Endothelial cell of umbilical vein (primary cell): ENCODE results near the gene HTRA1. TPM values are rescaled to one million over a fixed set of nuclear protein-coding genes. Genes with fewer than 3 reads are reported as not detected.

ENCODE experiments used
- BruUV-seq: library from RNA; stranded (reverse); fragments of 400-500 nt; replicated peaks from 2 replicates; lab custom pipeline; 2021; lab: Mats Ljungman, UMichigan
- CTCF ChIA-PET: fragments of 300-600, 350-600 bp; sonication (Branson Sonifier 250); formaldehyde crosslinking; loops from one replicate; lab custom pipeline; 2021; ENCODE audit warnings: antibody characterized with exemption, inconsistent platforms; lab: Charles Lee
- POLR2A ChIA-PET: fragments of 300-600, 350-600 bp; sonication (Branson Sonifier 250); formaldehyde crosslinking; loops from one replicate; lab custom pipeline; 2021; ENCODE audit warnings: antibody characterized with exemption, inconsistent platforms; lab: Charles Lee
- DNase-seq: peaks from one replicate; pipeline ENCODE4 v3.0.0-alpha.2; 2011; ENCODE audit warnings: low read depth, low spot score
- FAIRE-seq: peaks from 2 replicates; lab custom pipeline; 2011; peaks lifted over from hg19 to GRCh38; lab: Jason Lieb, UNC
- H2AFZ ChIP-seq: 2 replicates; pipeline ENCODE4 v1.6.0; 2012; ENCODE audit warnings: low read depth, low read length, control low read depth, inconsistent platforms
- H3K27ac ChIP-seq: 2 replicates; pipeline ENCODE4 v1.5.1; 2011; ENCODE audit warnings: low read depth, mild to moderate bottlenecking, control low read depth, low read length, moderate library complexity; ENCODE audit not compliant: insufficient read depth
- H3K27me3 ChIP-seq, 2 experiments: 2 replicates each; pipeline versions ENCODE4 v1.6.0 to v1.6.1; 2011; ENCODE audit warnings: low read length in 2 of 2, mixed read lengths in 1 of 2; ENCODE audit not compliant: control insufficient read depth in 2 of 2, insufficient read depth in 2 of 2
- H3K36me3 ChIP-seq, 2 experiments: 2 replicates in 1 of 2; 3 replicates in 1 of 2; pipeline ENCODE4 v1.5.1; 2011; ENCODE audit warnings: low read length in 2 of 2, mild to moderate bottlenecking in 1 of 2, moderate library complexity in 1 of 2; ENCODE audit not compliant: control insufficient read depth in 2 of 2, insufficient read depth in 2 of 2; ENCODE audit errors: extremely low read depth in 1 of 2
- H3K4me1 ChIP-seq: 3 replicates; pipeline ENCODE4 v1.5.1; 2011; ENCODE audit warnings: mild to moderate bottlenecking, low read length; ENCODE audit not compliant: control insufficient read depth, insufficient read depth; ENCODE audit errors: extremely low read depth
- H3K4me2 ChIP-seq: 2 replicates; pipeline ENCODE4 v1.6.1; 2011; ENCODE audit warnings: low read length, control low read depth, mixed read lengths; ENCODE audit not compliant: insufficient read depth
- H3K4me3 ChIP-seq, 3 experiments: fragments of 200-600 bp in 1 of 3; sonication (generic), shearing (Covaris generic) in 1 of 3; replicated peaks in 1 of 3; 2 replicates each; pipeline ENCODE4 v1.5.1; 2011 to 2016; ENCODE audit warnings: control low read depth in 3 of 3, low read length in 3 of 3, mild to moderate bottlenecking in 2 of 3, inconsistent platforms in 1 of 3, low read depth in 1 of 3, moderate library complexity in 1 of 3; ENCODE audit not compliant: insufficient read depth in 1 of 3
- H3K79me2 ChIP-seq: 2 replicates; pipeline ENCODE4 v1.6.0; 2012; ENCODE audit warnings: low read length, inconsistent platforms; ENCODE audit not compliant: control insufficient read depth, insufficient read depth
- H3K9ac ChIP-seq: replicated peaks from 2 replicates; pipeline ENCODE3; 2011; ENCODE audit warnings: low read length, control low read depth; ENCODE audit not compliant: insufficient read depth; ENCODE audit errors: extremely low read depth
- H3K9me1 ChIP-seq: replicated peaks from 3 replicates; pipeline ENCODE4 v1.6.0; 2011; ENCODE audit warnings: mild to moderate bottlenecking, low read length; ENCODE audit not compliant: control insufficient read depth, insufficient read depth; ENCODE audit errors: extremely low read depth
- H3K9me3 ChIP-seq: replicated peaks from 2 replicates; pipeline ENCODE4 v1.5.1; 2012; ENCODE audit warnings: low read length, inconsistent platforms; ENCODE audit not compliant: control insufficient read depth, insufficient read depth
- H4K20me1 ChIP-seq: replicated peaks from 2 replicates; pipeline ENCODE3; 2011; ENCODE audit warnings: mild to moderate bottlenecking, low read length; ENCODE audit not compliant: control insufficient read depth, insufficient read depth; ENCODE audit errors: extremely low read depth
- EZH2 ChIP-seq: IDR thresholded peaks from 2 replicates; pipeline ENCODE4 v1.6.1; 2012; ENCODE audit warnings: borderline replicate concordance, low read depth, mild to moderate bottlenecking, moderate library complexity, low read length, inconsistent platforms; ENCODE audit not compliant: severe bottlenecking
- FOS ChIP-seq: IDR thresholded peaks from 2 replicates; pipeline ENCODE4 v1.6.1; 2011; ENCODE audit warnings: mild to moderate bottlenecking, low read length, moderate library complexity, borderline replicate concordance; ENCODE audit not compliant: insufficient read depth
- GATA2 ChIP-seq: IDR thresholded peaks from 2 replicates; pipeline ENCODE4 v1.7.0; 2011; ENCODE audit warnings: low read depth, mild to moderate bottlenecking, moderate library complexity, mixed read lengths, low read length; ENCODE audit not compliant: insufficient read length, insufficient read depth
- JUN ChIP-seq: IDR thresholded peaks from 2 replicates; pipeline ENCODE4 v1.6.1; 2011; ENCODE audit warnings: borderline replicate concordance, low read depth; ENCODE audit not compliant: insufficient read length, insufficient read depth
- MAX ChIP-seq: IDR thresholded peaks from 2 replicates; pipeline ENCODE4 v1.6.1; 2011; ENCODE audit not compliant: insufficient read depth, insufficient read length
- MYC ChIP-seq: IDR thresholded peaks from one replicate; pipeline ENCODE4 v1.6.1; 2011; ENCODE audit warnings: mild to moderate bottlenecking, low read depth, low read length
- POLR2A ChIP-seq: IDR thresholded peaks from 2 replicates; pipeline ENCODE4 v1.6.1; 2012; ENCODE audit warnings: low read depth, mild to moderate bottlenecking, control low read depth, low read length
- POLR2AphosphoS5 ChIP-seq: IDR thresholded peaks from 2 replicates; pipeline ENCODE4 v1.6.1; 2012; ENCODE audit warnings: low read depth, mild to moderate bottlenecking, control low read depth, low read length, moderate library complexity; ENCODE audit not compliant: insufficient read depth
- dilution Hi-C: fragments of 300-500 bp; cut with MboI; formaldehyde crosslinking; loops from one replicate; pipeline ENCODE4 v1.15.0; 2019; ENCODE audit warnings: low sequenced_read_pairs; ENCODE audit not compliant: extremely low pct_ligation_motif_present
- intact Hi-C: fragments of 100-400 bp; cut with micrococcal nuclease; formaldehyde crosslinking; loops from one replicate; pipeline ENCODE4 v1.10.0; 2022
- polyA plus RNA-seq, 4 experiments: library from polyadenylated mRNA; depleted of rRNA in 3 of 4; stranded (reverse) in 3 of 4; unstranded in 1 of 4; fragments of >200 nt; gene quantifications; 2 replicates each; pipeline versions ENCODE4 v1.2.1 to v1.2.3, GENCODE V29; 2011 to 2012; ENCODE audit warnings: missing spikeins in 1 of 4
- total RNA-seq: library from RNA; stranded (reverse); gene quantifications from 2 replicates; pipeline ENCODE4 v1.2.3, GENCODE V29; 2021
- TF ChIP-seq, protein P1 (sequence below), 2 donors: IDR thresholded peaks; 1 replicate in 1 of 2; 2 replicates in 1 of 2; pipeline ENCODE4 v1.5.1; 2011; ENCODE audit warnings: low read length in 2 of 2, mild to moderate bottlenecking in 2 of 2, moderate library complexity in 2 of 2, control low read depth in 1 of 2, inconsistent platforms in 1 of 2, low read depth in 1 of 2; ENCODE audit not compliant: insufficient read depth in 1 of 2; ENCODE audit errors: extremely low read depth in 1 of 2

Gene HTRA1
- total and polyA plus RNA-seq, 2 donors (not counting 3 experiments of a cell fraction or from before 2014, with no cell fraction given), result 192 to 270 TPM

GRCh38 chr10:122427280-122427679 is 34.1 kb upstream of the HTRA1 start:
- Histone ChIP-seq H3K36me3 (peaks cover 10 to 13% of the 10 kb centered on the region in 2 experiments), H3K9me3 (no peaks in the 10 kb centered on the region), H2AFZ (no peak overlapping the region), H3K27me3 (no peaks in the 10 kb centered on the region), H4K20me1 (no peaks in the 10 kb centered on the region), H3K9ac (no peak overlapping the region), H3K4me3 (no peak overlapping the region), H3K27ac (no peak overlapping the region), H3K79me2 (no peaks in the 10 kb centered on the region), H3K4me2 (no peak overlapping the region), H3K9me1 (no peaks in the 10 kb centered on the region), H3K4me1 (no peaks in the 10 kb centered on the region)
- ChIA-PET POLR2A (no interaction called here), CTCF (interaction anchor here (1.4 kb wide), 1 partner anchor 128 kb away, joined by 5 read pairs; no protein-coding TSS in a partner anchor)
- intact Hi-C loops (no loop called here), dilution Hi-C loops (loop anchor here (25.0 kb wide), 1 partner anchor 140 kb away; no protein-coding TSS in a partner anchor)
- TF ChIP-seq GATA2 (no peak), EZH2 (no peak), POLR2A (no peak), POLR2AphosphoS5 (no peak), JUN (no peak), MYC (no peak), MAX (no peak), FOS (no peak)
- TF ChIP-seq, protein P1, sequence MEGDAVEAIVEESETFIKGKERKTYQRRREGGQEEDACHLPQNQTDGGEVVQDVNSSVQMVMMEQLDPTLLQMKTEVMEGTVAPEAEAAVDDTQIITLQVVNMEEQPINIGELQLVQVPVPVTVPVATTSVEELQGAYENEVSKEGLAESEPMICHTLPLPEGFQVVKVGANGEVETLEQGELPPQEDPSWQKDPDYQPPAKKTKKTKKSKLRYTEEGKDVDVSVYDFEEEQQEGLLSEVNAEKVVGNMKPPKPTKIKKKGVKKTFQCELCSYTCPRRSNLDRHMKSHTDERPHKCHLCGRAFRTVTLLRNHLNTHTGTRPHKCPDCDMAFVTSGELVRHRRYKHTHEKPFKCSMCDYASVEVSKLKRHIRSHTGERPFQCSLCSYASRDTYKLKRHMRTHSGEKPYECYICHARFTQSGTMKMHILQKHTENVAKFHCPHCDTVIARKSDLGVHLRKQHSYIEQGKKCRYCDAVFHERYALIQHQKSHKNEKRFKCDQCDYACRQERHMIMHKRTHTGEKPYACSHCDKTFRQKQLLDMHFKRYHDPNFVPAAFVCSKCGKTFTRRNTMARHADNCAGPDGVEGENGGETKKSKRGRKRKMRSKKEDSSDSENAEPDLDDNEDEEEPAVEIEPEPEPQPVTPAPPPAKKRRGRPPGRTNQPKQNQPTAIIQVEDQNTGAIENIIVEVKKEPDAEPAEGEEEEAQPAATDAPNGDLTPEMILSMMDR (IDR thresholded peaks at IDR 0.05; ENCODE audit: extremely low read depth in 1 of 2, insufficient read depth in 1 of 2, low read depth in 1 of 2, low read length in 2 of 2), result no peak
- DNase-seq, result no peak
- BruUV-seq, result no TSS peak
- FAIRE-seq, result no peak
